ENCODE measurements around the gene INPP5A.

The INPP5A gene

DNA sequence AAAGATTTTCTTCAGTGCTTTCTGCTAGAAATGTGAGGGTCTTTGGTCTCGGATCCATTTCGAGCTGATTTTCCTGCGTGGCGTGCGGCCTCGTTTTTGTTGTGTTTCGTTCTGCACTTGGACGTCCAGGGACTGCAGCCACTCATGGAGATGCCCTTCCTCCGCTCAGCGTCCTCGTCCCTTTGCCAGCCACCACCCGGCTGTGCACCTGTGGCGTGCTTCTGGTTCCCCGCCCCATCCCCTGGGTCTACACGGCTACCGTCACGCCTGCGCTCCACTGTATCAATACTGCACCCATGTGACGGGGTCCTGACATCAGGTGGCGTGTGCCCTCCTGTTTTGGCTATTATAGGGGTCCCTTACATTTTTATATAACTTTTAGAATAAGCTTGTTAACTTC lies 291.1 kb downstream of the INPP5A start:
- H3K4me3 ChIP-seq (ENCODE audit: low read length) = no peak overlapping the region
- H3K79me2 ChIP-seq (ENCODE audit: control insufficient read depth, low read length) = no peaks in the 10 kb centered on the region
- no peaks in the 10 kb centered on the region for H3K4me1 ChIP-seq (ENCODE audit: control insufficient read depth, low read length)
- H3K27me3 ChIP-seq (ENCODE audit: control insufficient read depth, low read length) = no peaks in the 10 kb centered on the region
- no peaks in the 10 kb centered on the region for H3K9me2 ChIP-seq (replicated peaks; ENCODE audit: control insufficient read depth, low read length)
- TF ChIP-seq, protein P1, sequence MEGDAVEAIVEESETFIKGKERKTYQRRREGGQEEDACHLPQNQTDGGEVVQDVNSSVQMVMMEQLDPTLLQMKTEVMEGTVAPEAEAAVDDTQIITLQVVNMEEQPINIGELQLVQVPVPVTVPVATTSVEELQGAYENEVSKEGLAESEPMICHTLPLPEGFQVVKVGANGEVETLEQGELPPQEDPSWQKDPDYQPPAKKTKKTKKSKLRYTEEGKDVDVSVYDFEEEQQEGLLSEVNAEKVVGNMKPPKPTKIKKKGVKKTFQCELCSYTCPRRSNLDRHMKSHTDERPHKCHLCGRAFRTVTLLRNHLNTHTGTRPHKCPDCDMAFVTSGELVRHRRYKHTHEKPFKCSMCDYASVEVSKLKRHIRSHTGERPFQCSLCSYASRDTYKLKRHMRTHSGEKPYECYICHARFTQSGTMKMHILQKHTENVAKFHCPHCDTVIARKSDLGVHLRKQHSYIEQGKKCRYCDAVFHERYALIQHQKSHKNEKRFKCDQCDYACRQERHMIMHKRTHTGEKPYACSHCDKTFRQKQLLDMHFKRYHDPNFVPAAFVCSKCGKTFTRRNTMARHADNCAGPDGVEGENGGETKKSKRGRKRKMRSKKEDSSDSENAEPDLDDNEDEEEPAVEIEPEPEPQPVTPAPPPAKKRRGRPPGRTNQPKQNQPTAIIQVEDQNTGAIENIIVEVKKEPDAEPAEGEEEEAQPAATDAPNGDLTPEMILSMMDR (IDR thresholded peaks at IDR 0.05; ENCODE audit: low read depth, low read length, poor library complexity, severe bottlenecking) = no peak
- no peak for TF ChIP-seq EZH2phosphoT487 (IDR thresholded peaks at IDR 0.05; ENCODE audit: borderline replicate concordance, low read length)
- H3K36me3 ChIP-seq (ENCODE audit: control insufficient read depth, low read length) = no peaks in the 10 kb centered on the region
- no peaks in the 10 kb centered on the region for H4K20me1 ChIP-seq (ENCODE audit: control insufficient read depth, insufficient read depth, low read depth, low read length)
- peaks cover 11% of the 10 kb centered on the region for H3F3A ChIP-seq (ENCODE audit: control insufficient read depth, insufficient read depth)
- H3K4me2 ChIP-seq (ENCODE audit: low read length) = no peak overlapping the region
- peaks cover 34% of the 10 kb centered on the region for H3K9me3 ChIP-seq (ENCODE audit: control insufficient read depth, insufficient read depth, low read length)
- no peak overlapping the region for H3K27ac ChIP-seq (ENCODE audit: low read depth, low read length)

DNA sequence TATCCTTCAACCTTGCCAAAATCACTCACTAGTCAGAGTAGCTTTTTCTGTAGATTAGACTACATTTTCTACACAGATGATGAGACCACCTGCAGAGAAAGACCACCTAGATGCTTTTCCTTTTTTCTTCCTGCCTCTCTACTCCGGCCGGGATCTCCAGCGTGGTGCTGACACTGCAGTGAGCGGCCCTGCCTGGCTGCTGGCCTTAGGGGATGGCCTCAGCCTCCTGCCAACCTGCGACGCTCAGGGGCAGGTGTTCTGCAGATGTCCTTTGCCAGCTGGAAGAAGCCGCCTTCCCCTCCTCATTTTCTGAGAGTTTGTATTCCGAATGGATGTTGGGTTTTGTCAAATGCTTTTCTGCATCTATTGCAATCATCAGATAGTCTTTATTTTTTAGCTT lies 291.8 kb downstream of the INPP5A start:
- TF ChIP-seq EZH2phosphoT487 (IDR thresholded peaks at IDR 0.05; ENCODE audit: borderline replicate concordance, low read length) = no peak
- TF ChIP-seq, protein P1 (IDR thresholded peaks at IDR 0.05; ENCODE audit: low read depth, low read length, poor library complexity, severe bottlenecking) = no peak
- Histone ChIP-seq H3K27me3 (ENCODE audit: control insufficient read depth, low read length) (no peaks in the 10 kb centered on the region), H3K36me3 (ENCODE audit: control insufficient read depth, low read length) (no peaks in the 10 kb centered on the region)

DNA sequence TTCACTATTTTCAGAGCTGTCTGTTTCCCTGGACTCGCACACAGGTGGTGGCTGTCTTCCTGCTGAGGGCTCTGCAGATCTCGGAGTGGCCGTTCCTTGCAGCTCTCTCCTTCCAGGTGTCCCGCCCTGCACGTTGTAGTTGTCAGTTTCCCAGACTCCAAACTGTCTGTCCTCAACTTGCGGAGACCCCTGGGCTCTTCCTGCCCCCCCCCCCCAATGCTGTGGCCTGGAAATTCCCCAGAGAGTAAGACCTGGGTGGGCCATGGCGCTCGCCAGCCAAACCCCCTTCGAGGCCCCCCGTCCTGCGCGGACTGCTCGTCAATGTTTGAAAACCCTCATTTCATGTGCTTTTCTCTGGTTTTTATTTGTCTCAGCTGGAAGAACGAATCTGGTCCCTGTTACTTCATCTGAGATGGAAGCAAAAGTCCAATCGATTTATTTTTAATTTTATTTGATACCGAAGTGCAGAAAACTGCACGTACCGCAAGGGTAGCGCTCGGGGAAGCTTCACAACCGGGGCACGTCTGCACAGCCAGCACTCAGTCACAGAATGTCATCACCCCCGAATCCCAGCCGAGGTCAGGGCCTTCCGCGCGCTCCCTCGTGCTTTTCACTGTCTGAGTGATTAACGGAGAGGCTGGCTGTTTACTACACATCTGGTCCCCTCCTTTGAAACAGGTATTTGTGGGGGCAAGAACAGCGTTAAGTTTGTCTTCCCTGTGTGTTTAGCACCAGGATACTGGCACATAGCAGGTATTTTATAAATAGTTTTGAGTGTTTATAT lies 294.8 kb downstream of the INPP5A start:
- no peaks in the 10 kb centered on the region for H3K36me3 ChIP-seq (ENCODE audit: control insufficient read depth, low read length)
- H3K4me3 ChIP-seq (ENCODE audit: low read length) = no peak overlapping the region
- no peaks in the 10 kb centered on the region for H3K27me3 ChIP-seq (ENCODE audit: control insufficient read depth, low read length)
- no peaks in the 10 kb centered on the region for H3K4me1 ChIP-seq (ENCODE audit: control insufficient read depth, low read length)
- H3K27ac ChIP-seq (ENCODE audit: low read depth, low read length) = no peak overlapping the region
- no peak overlapping the region for H3K4me2 ChIP-seq (ENCODE audit: low read length)
- no peaks in the 10 kb centered on the region for H3K9me2 ChIP-seq (replicated peaks; ENCODE audit: control insufficient read depth, low read length)
- H3F3A ChIP-seq (ENCODE audit: control insufficient read depth, insufficient read depth) = no peaks in the 10 kb centered on the region
- no peaks in the 10 kb centered on the region for H3K79me2 ChIP-seq (ENCODE audit: control insufficient read depth, low read length)
- H3K9me3 ChIP-seq (ENCODE audit: control insufficient read depth, insufficient read depth, low read length) = peaks cover 22% of the 10 kb centered on the region; the same call in 1 of the 2 replicates
- no peak for TF ChIP-seq EZH2phosphoT487 (IDR thresholded peaks at IDR 0.05; ENCODE audit: borderline replicate concordance, low read length)
- TF ChIP-seq, protein P1 (IDR thresholded peaks at IDR 0.05; ENCODE audit: low read depth, low read length, poor library complexity, severe bottlenecking) = no peak
- no peaks in the 10 kb centered on the region for H4K20me1 ChIP-seq (ENCODE audit: control insufficient read depth, insufficient read depth, low read depth, low read length)

More for the DNA sequence above, 291.8 kb downstream of the INPP5A start:
- H3K27ac ChIP-seq (ENCODE audit: low read depth, low read length) = no peak overlapping the region
- H4K20me1 ChIP-seq (ENCODE audit: control insufficient read depth, insufficient read depth, low read depth, low read length) = no peaks in the 10 kb centered on the region
- no peak overlapping the region for H3K4me2 ChIP-seq (ENCODE audit: low read length)
- H3K79me2 ChIP-seq (ENCODE audit: control insufficient read depth, low read length) = no peaks in the 10 kb centered on the region
- no peak overlapping the region for H3K4me3 ChIP-seq (ENCODE audit: low read length)
- H3K9me2 ChIP-seq (replicated peaks; ENCODE audit: control insufficient read depth, low read length) = no peaks in the 10 kb centered on the region
- H3F3A ChIP-seq (ENCODE audit: control insufficient read depth, insufficient read depth) = peaks cover 11% of the 10 kb centered on the region
- H3K9me3 ChIP-seq (ENCODE audit: control insufficient read depth, insufficient read depth, low read length) = peaks cover 34% of the 10 kb centered on the region
- H3K4me1 ChIP-seq (ENCODE audit: control insufficient read depth, low read length) = no peaks in the 10 kb centered on the region

Data from DOHH2 (cell line).